Medulla oblongata (tissue), 1 donor: ENCODE data around the gene CRIM1.
A peak's percentile ranks its signal among the peaks of the same experiment; 100 is the strongest.
"Not testable (repeated sequence)": the region's sequence is repeated elsewhere in the genome, so short reads cannot be mapped to it uniquely, and the experiment has no call there.

Experiments used
- DNase-seq: peaks from one replicate; pipeline ENCODE4 v3.0.0-alpha.2; 2015; ENCODE audit errors: extremely low spot score

Gene CRIM1, protein sequence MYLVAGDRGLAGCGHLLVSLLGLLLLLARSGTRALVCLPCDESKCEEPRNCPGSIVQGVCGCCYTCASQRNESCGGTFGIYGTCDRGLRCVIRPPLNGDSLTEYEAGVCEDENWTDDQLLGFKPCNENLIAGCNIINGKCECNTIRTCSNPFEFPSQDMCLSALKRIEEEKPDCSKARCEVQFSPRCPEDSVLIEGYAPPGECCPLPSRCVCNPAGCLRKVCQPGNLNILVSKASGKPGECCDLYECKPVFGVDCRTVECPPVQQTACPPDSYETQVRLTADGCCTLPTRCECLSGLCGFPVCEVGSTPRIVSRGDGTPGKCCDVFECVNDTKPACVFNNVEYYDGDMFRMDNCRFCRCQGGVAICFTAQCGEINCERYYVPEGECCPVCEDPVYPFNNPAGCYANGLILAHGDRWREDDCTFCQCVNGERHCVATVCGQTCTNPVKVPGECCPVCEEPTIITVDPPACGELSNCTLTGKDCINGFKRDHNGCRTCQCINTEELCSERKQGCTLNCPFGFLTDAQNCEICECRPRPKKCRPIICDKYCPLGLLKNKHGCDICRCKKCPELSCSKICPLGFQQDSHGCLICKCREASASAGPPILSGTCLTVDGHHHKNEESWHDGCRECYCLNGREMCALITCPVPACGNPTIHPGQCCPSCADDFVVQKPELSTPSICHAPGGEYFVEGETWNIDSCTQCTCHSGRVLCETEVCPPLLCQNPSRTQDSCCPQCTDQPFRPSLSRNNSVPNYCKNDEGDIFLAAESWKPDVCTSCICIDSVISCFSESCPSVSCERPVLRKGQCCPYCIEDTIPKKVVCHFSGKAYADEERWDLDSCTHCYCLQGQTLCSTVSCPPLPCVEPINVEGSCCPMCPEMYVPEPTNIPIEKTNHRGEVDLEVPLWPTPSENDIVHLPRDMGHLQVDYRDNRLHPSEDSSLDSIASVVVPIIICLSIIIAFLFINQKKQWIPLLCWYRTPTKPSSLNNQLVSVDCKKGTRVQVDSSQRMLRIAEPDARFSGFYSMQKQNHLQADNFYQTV

DNA sequence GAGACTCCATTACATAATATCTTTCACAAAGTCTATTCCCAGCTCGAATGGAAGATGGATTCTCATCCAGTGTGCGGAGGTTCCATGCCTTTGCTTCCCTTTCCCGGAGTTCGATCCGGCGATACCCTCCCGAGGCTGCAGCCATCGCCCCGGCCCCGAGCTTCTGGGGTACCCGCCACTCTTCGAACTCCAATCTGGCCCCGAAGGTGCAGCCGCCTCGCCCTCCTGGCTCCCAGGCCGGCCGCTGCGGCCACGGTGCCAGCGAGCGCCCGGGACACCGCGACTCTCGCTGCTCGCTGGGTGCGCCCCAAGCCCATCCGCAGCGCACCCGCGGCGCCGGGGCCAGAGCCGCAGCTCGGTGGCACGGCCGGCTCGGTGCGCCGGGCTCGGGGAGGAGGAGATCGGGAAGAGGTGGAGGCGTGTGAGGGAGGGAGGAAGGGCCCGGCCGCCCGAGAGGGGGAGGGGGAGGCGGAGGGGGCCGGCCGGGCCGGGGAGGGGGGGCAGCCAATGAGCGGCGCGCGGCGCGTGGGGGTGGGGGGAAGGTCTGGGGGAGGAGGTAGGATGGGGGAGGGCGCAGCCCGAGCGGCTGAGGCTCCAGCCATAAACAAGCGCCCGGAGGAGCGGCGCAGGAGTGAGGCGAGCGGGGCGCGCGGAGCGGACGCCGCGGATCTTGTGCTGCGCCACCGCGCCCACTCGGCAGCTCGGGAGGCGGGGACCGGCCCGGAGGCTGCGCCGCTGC lies at the start of gene CRIM1:
CRIM1 (plus strand) TSS at position 628 of the 739 bp plus-strand sequence. CDS start 515 bp downstream, outside the sequence.
- peak; percentile 87 for DNase-seq

DNA sequence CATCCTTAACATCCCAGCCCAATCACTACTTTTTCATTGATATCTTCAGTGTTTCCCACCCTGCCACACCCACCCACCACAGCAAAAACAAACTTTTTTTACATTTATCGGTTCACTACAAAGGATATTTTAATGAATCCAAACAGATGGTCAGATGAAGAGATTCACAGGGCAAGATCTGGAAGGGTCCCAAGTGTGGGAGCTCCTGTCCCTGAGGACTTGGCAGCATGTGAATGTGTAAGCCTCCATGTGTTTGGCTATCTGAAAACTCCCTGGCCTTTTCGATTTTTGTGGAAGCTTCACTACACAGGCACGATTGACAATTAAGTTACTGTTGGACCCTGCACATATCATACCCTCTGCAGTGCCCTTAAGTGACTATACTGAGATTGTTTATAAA lies 48.1 kb upstream of the CRIM1 start:
- DNase-seq: no peak

DNA sequence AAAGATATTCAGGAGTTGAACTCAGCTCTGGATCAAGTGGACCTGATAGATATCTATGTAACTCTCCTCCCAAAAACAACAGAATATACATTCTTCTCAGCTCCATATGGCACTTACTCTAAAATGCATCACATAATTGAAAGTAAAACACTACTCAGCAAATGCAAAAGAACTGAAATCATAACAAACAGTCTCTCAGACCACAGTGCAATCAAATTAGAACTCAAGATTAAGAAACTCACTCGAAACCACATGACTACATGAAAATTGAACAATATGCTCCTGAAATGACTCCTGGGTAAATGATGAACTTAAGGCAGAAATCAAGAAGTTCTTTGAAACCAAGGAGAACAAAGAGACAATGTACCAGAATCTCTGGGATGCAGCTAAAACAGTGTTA lies 45.1 kb upstream of the CRIM1 start:
- DNase-seq: not testable (repeated sequence)

DNA sequence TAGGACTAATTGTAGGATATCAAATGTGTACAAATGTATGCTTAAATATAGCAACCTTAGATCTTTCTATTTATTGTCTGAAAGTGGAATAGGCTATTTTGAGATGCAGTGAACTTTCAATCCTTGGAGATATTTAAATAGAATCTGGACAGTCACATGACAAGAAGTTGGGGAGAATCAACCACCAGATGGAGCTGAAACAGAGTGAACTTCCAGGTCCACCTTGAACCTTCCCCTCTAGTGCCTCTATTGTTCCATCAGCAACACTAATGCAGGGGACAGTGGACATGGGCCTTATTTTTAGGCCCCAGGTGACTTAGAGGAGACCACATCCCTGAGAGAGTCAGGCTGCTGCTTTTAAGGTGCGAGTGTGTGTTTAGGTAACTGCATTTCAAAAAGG lies 37.0 kb upstream of the CRIM1 start:
- no peak for DNase-seq

DNA sequence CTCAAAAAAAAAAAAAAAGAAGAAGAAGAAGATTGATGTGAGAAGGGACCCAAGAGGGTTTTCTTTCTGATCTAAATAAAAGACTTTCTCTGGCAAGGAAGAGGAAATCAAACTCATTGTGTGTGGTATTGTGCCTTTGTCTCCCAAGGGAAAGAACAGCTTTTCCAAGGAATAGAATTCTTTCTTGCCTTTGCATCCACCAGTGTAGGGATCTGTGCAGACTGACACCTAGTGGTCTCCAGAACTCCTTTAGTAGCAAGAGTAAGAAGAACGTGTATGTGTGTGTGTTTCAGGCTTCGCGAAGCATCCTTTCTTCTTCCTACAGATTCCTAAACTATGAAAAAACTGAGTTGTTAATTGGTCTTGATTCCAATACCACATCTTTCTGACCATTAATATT lies 33.5 kb upstream of the CRIM1 start:
- peak; percentile 67 for DNase-seq

DNA sequence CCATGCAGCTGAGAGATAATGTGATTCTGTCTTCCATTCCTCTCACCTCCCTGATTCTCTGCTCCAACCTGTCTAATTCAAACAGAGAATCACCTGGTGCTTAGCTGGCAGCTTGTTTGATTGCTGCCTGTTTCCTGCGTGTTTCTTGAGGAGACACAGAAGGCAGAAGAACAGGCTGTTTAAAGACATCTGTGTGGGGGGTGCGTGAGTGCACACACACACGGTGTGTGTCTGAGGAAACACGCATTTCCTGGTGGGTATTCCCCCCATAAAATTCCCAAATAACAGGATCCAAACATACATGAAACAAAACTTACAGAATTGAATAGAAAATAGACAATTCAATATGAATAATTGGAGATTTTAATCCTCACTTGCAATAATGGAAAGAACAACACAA lies 29.3 kb upstream of the CRIM1 start:
- DNase-seq: no peak

DNA sequence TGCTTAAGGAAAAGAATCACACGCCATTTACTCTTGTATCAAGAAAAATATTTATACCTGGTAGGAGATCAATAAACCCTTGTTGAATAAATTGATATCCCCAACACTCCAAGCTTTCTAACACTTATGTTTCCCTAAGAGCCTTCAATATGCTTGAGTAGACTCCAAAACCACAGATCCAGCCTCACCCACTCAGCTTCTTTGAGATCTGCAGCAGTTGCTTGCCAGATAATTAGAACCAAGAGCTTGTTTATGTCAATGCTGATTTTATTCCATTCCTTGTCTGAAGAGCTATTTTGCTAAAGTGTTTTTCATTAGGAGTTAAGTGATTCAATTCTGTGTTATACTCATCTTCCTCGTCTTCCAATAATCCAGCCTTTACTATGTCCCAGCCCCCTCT lies 26.3 kb upstream of the CRIM1 start:
- DNase-seq: no peak

DNA sequence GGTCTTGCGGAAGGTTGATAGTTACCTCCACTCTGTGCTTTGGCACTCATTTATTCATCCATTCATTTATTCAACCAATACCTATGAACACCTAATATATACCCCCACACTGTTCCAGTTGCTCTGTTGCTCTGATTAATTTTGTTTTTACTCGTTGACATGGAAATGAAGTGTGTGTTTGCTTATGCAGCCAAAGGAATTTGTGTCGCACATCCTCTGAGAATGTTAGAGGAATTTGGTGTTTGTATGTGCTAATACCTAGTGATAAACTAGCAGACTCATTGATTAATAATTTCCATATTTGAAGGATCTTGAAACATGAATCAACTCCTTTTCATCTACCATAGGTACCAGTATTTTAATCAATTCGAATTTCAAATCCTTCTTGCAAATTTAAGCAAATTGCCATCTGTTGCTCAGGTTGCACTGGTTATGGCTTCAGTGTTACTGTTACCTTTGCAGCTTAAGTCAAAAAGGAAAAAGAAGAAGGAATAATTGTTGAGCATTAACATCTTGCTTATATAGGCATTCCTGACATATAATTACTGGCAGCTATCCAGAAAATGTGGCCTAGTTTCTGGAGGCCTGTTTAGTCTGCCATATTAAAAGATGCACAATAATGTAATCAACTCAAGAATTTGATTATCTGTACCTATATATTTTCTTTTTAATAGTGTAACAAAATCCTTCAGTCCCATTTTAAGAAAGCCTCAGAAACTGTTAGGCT lies 25.7 kb upstream of the CRIM1 start:
- no peak for DNase-seq

DNA sequence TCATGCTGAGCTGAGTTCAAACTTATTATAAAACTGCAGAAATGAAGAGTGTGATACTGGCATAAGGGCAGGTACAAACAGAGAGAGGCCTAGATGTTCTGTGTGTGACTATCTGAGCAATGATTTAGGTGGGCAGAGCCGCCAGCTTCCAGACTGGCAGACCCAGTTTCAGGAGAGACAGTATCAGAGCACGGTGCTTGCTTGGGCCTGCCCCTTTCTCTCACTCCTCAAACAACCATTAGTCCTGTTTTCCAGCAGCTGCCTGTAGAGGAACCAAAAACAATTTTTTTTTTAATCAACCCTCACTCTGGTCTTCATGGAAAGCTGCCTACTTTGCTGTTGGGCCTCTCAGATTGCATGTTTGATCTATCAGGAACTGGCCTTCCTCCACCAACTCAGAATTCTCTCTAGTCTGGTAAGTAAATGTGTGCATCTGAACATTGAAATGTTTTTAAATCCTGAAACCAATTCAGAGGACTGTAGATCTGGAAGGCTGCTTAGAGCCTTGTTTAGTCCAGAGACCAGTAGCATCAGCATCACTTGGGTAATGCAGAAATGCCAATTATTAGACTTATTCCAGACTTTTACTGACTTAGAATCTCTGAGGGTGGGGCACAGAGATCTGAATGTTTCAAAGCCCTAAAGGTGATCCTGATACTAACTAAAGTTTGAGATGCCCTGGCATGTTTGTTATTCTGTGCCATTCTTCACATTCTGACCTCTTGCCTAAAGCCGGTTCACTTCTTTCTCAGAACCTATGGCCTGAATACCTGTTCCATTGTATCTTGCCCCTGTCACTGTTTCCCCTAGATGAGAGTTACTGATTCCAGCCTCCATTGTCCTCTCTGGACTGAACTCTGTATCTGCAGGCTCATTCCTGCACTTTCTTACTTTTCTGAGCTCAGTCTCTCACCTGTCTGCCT lies 24.8 kb upstream of the CRIM1 start:
- no peak for DNase-seq

DNA sequence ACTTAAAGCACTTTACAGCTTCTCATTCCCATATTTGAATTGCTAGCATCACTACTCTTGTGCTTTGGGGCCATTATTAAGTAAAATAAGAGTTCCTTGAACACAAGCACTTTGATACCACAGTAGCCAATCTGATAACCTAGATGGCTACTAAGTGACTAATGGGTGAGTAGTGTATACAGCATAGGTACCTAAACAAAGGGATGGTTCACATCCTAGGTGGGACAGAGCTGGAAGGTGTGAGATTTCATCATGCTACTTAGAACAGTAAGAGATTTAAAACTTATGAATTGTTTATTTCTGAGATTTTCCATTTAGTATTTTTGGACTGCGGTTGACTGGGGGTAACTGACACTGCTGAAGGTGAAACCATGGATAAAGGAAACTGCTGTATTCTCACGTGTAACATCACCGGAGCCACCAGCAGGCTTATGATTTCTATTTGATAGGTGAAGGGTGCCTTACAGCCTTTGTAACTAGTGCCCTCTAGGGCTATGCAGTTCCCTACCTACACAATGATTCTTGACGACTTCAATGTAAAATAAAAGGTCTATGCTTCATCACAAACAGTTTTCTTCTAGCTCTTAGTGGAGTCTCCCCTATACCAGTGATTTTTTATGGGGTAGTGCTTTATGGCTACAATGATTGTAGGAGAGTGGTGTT lies 22.1 kb upstream of the CRIM1 start:
- DNase-seq: no peak

DNA sequence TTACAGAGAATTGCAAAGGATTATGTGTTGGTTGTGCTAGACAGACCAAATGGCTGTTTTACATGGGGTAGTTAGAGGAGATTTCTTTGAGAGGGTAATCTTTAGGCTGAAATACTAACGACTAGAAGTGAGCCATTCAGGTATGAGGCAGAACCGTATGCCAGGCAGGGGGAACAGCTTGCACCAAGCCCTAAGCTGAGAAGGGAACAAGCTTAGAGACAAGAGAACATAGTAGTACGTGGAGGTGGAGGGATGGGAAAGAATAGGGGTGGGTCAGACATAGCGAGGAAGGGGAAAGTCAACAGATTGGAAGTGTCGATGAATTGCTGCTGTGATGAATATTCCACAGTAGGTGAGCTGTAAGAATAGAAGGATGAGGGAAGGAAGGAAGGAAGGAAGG lies 20.0 kb upstream of the CRIM1 start:
- DNase-seq: no peak

DNA sequence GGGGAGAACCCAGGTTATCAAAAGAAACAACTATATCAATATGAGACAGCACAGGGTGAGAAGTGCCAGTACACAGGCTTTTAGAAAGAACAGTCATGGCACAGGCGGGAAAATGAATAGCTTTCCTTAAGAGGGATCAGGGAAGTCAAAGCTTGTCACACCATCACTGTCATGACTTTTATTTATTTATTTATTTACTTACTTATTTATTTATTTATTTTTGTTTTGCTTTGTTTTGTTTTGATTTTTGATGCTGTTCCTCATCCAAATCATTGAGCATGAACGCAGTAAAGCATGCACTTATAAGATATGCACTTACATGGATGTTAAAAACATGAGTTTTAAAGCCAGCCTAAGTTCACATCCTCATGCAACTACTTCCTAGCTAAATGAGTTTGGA lies 19.3 kb upstream of the CRIM1 start:
- DNase-seq: no peak

DNA sequence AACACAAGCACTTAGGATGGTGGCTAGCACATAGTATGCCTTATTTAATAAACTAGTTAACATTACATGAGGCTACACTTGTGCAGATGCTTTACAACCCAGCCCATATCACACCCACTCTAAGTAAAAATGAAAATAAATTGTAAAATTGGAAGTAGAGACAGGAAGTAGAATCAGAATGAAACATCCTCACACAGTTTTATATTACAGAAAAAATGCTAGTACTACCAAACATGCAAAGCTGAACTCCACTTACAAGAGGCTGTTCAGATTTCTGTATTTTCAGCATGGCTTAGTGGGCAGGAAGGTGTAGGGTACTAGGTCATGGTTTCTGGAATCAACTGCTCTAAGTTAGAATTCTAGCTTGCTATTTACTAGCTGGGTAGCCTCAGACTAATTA lies 18.2 kb upstream of the CRIM1 start:
- DNase-seq: no peak

DNA sequence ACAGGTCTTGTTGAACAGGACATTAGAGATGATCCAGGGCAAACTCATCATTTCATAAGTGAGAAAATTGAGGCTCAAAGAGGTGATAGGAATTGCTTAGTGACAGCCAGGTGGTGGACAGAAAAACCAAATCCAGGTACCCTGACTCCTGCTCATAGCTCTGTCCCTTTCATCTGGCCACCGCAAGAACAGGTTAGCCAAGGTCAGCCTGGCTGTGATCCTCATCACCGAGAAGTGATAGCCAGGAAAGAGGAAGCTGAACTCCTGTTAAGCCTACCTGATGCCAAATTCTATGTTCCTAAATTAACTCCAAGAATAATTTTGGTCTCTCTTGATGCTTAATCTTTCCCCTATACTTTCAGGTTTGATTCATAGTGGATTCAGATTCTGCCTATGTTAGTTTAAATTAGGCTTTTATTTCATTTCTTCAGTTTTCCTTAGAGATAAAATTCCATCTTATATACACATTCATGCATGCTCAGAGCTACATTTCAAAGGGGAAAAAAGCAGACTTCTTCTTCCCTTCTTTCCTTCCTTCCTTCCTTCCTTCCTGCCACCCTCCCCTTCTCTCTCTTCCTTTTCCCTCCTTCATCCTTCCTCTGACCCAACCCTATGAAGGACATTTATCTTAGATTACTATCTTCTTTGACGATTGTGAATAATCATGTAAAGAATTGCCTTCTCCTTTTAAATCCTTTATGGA lies 17.3 kb upstream of the CRIM1 start:
- no peak for DNase-seq

DNA sequence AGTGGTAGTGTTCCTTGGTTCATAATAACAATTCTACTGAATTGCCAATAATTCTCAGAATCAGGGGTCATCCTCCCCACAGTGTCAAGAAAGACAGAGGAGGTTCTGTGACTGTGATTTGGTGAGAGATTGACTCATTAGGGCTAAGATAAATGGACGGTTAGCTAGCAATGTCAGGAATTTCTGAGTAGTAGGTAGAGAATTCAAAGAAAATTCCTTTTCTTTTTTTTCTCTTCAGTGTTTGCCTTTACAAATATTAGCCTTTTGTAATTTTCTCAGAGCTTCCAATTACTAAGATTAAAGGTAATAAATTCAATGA lies 16.8 kb upstream of the CRIM1 start:
- DNase-seq: no peak

DNA sequence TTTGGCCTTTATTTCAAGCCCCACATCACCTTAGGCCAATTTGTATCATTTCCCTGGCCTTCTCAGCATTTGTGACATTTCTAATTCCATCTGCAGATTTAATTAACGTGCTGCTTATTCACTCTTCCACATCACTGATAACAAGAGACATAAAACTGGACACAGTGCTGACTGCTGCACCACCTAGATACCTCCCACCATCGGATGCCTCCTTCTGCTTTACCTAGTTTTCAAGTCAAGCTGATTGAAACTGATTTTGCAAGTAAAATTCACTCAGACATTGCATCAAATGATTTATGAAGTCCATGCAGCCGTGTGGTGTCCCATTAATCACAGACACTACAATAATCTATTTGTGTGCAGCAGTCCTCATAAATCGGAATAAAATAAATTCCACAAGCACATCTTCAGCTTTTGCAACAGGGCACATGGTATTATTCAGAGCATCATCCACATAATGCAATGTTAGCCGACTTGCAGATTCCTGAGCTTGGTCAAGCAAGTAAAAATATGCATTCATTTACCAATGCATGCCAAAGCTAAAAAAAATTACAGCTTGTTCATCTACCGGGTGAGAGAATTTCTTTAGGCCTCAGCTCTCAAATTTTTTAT lies 15.9 kb upstream of the CRIM1 start:
- DNase-seq: no peak

DNA sequence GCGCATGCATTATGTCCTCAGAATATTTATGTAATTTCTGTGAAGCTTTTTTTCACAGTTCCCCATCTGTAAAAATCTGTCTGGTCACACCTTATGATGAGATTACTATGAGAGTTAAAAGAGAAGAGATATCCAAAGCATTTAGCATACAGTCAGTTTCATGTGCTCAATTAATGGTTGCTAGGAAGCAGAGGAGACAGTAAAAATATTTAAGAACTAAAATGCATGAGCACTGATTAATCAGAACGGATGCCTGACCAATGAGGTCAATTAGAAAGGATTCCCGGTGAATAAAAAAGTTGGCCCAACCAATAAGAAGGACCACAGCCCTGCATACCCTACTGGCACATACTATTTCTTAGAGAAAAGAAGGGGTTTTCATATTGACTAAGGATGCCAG lies 12.0 kb upstream of the CRIM1 start:
- DNase-seq: no peak

DNA sequence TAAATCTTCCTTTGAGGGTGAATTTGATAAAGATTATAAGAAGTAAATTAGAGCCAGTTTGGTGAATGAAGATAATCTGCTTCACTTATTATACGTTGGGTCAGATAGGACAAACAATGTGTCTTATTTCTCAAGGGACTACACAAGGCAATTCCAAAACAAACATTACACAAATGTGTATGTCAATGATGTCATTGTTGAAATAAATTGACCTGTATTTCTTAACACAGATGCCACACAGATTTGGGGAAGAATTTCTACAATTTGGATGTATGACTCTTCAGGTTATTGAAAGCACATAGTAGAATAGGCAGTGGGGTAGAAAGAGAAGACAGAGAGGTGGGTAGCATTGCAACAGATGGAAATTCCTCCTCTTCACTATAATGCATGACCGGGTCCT lies 6.9 kb upstream of the CRIM1 start:
- DNase-seq: no peak

DNA sequence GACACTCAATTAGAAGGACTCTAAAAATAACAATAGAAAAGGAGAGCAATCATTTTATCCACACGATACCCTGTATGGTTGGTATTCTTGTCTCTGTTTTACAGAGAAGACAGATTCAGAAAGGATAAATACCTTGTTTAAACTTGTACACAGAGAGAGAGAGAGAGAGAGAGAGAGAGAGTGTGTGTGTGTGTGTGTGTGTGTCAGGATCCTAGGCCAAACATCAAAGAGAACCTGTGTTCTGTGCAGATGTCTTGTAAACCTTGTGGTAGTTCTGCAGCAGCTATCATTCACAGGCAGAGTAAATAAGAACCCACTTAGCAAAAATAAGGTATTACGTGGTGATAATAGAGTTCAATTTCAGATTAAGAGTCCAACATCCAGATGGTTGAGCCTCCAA lies 4.3 kb upstream of the CRIM1 start:
- DNase-seq: no peak
